DMS 273 (cell line): Measurements from ENCODE around the gene STK38.
"Not testable (repeated sequence)": the region's sequence is repeated elsewhere in the genome, so short reads cannot be mapped to it uniquely, and the experiment has no call there.

Experiments
- DNase-seq: peaks from one replicate; lab custom pipeline; 2025; ENCODE audit not compliant: unreplicated experiment; lab: John Stamatoyannopoulos, UW

STK38 gene

DNA sequence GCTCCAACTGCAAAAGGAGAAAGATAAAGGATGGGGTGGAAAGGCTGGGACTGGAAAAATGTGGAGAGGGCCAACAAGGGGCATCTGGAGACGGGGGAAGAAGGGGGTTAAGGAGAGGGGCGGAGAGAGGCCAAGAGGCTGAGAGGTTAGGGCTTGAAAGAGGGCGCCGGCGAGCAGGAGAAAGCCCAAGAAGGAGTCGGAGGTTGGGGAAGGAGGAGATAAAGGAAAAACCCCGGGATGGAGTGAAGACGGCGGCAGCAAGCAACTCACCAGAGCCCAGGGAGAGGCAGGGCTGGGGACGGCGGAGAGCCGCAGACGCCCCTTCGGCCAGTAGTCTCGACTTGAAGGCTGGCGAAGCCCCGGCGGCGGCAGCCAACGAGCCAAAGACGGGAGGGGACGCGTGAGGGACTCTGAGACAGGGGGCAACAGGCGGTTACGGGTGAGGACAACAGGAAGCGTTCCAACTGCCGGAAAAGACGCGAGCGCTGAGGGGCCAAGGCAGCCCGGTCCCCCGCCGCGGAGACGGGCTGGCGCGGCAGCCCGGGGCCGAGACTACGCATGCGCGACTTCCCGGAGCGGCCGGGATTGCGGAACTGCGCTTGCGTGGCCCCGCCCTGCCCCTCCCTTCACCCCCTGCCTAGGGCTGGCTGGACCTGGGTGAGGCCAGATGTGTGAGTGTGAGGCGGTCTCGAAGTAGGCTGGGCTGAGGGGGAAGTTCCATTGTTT is at the start of gene STK38:
Gene STK38 (minus strand): TSS at position 560 of the 726 bp plus-strand sequence. CDS start 7,277 bp downstream, outside the sequence.
- DNase-seq = peak; percentile 95

DNA sequence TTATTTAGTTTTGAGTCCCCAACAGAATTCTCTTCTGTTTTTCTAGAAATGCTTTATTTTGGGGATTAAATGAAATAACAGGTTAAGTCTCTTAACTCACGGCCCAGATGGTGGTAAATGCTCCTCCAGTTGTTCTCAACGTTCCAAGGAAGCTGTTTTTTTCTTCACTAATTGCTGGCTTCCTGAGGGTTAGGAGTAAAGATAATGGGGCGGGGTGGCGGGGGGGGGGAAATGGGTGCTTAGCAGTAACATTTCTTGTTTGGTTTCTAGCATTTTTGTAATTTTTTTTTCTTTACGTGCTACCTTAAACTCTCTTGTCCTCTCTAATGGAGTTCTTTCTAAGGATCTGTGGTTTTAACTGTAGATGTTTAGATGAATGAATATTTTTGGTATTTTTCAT is 49.1 kb upstream of the STK38 start:
- peak; percentile 39 for DNase-seq

DNA sequence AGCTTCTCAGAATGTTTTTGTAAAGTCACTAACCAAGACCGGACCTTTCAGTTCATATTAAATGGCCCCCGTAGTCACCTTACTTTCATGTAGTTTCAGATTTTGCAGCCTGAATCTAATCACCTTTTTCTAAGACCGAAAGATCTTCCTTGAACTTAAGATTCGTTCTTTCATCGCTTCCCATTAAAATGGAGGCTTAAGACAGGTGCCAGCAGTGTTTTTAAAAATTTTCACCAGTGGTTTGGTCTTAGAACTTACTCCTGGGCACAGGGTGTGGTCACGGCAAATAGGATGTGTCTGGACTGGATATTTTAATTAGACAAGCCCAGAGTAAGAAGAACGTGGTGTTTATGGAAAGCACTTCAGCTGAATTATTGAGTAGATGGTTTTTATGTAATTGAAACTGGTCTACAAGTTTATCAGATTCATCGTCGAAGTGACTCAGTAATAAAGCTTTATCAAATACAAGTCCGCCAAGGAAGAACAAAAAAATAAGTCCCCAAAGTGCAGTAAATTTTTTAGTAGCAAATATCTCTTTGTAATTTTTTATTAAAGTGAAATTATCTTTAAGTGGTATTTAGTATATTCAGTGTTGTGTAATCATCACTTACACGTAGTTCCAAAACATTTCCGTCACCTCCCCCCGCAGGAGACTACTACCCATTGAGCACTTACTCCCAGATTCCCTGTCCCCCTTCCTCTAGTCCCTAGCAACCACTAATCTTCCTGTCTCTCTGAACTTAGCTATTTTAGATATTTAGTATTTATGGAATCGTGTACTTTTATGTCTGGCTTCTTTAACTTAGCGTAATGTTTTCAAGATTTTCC is 47.8 kb upstream of the STK38 start:
- DNase-seq = peak; percentile 68

DNA sequence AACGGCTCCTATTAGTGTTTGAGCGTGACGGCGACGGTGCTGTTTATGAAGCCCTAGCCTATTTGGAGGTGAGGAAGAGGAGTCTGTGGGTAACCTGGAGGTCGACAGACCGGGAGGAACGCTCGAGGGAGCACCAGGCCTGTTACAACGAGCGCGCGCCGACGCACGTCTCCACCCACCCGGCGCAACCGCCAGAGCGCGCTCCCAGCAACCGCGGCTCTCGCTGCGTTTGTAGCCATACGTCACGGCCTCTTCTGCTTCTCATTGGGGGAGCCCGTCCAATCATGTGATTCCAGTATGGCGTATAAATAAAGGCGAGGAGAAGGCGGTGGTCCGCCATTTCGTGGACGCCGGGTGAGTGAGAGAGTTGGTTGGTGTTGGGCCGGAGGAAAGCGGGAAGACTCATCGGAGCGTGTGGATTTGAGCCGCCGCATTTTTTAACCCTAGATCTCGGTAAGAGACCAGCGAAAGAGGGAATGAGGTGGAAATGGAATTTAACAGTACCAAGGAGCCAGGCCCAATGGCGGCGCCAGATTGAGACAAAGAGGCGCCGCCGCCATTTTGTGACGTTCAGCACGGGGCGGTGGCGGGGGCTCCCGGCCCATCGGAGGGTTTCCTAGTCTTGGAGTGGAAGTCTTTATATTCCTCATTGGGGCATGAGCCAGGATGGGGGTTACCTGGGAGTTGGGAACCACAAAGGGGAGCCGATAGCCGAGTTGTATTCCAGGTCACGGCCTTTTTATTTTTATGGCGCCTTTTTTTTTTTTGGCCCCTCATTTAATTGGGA is 46.9 kb upstream of the STK38 start, which contains the start of gene SRSF3:
Gene SRSF3 (plus strand): TSS at position 334 of the 787 bp plus-strand sequence. CDS start 2,401 bp downstream, outside the sequence.
- peak; percentile 99 for DNase-seq

DNA sequence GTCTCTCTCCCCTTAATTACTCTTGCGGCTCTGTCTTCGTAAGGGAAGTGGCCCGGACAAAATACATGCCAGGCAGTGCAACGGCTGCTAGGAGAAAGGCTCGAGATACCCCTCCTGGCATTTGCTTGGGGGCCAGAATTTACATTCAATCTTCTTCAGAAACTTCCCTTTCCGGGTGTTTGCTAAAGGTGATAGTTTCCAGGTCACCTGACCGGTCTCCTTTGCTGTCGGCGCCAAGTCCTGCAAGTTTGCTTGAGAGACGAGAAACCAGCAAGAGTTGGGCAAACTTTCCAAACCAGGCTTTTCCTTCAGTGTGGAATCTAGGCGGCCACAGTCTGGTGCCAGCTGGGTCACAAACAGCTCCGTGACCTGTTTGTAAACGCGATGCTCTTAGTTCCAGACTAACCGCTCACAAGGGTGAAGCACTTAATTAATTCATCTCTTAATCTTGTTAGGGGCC is 46.3 kb upstream of the STK38 start:
- peak; percentile 91 for DNase-seq

DNA sequence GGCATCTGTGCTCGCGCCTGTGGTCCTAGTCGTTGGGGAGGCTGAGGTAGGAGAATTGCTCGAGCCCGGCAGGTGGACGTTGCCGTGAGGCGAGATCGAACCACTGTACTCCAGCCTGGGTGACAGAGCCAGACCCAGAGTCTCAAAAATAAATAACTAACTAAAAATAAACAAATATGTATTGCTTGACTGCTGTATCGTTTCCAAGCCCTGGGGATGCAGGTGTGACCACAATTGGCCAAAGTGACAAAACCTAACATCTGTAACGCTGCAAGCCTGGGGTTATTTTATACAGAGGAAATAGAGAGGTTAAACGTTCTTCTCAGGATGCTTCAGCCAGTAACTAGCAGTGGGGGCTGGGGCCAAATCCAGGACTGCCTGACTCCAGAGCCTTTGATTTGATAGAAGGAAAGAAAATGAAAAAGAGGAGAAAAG is 45.0 kb upstream of the STK38 start:
- DNase-seq = no peak

DNA sequence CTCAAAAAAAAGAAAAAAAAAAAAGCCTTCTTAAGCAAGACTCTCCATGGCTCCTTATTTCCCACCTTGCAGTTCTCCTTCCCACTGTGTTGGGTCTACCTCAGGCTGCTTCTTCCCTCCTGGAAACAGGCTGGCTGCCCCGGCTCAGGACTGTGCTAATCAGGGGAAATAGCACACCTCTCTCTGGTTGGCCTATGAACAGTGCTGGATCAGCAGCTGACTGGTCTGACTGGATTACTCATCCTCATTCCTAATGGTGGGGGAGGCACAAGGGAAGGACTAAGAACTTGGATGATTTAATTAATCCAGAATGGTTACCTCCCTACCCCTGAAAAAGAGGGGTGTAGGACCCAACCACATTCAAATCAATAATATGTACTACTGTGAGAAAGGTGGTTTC is 43.0 kb upstream of the STK38 start:
- no peak for DNase-seq

DNA sequence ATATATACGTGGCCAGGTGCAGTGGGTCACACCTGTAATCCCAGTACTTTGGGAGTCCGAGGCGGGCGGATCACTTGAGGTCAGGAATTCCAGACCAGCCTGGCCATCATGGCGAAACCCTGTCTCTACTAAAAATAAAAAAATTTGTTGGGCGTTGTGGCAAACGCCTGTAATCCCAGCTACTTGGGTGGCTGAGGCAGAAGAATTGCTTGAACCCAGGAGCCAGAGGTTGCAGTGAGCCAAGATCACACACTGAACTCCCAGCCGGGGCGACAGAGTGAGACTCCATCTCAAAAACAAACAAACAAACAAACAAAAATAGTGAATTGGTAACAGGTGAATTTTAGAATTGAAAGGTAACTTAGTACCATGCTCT is 41.7 kb upstream of the STK38 start:
- DNase-seq = not testable (repeated sequence)

DNA sequence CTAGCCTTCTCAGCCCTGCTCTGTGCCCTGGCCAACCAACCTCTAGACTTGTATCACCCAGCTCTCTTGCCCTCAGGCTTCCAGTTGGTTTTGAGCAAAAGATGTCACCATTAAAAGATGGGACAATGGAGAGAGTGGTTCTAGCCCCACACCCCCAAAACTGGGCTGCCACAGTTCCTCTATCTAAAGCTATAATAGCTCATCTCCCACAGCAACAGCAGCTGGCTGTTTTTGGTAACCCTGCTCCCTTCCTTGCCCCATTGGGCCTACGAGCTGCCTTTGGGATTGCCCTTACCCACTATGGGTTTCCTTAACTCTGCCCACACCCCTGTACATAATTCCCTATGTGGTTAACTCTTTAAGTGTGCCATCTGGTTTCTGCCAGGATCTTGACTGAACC is 39.3 kb upstream of the STK38 start:
- DNase-seq = peak; percentile 36

DNA sequence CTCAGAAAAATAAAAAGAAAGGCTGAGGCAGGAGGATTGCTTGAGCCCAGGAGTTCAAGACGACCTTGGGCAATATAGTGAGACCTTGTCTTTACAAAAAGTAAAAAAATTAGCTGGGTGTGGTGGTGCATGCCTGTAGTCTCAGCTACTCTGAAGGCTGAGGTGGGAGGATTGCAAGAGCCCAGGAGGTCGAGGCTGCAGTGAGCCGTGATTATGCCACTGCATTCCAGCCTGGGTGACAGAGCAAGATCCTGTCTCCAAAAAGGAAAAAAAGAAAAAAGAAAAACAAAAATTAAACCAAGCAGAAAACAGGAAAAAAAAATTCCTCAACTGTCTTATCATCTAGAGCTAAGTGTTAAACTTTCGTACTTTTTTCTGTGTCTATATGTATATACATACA is 34.4 kb upstream of the STK38 start:
- DNase-seq = no peak

DNA sequence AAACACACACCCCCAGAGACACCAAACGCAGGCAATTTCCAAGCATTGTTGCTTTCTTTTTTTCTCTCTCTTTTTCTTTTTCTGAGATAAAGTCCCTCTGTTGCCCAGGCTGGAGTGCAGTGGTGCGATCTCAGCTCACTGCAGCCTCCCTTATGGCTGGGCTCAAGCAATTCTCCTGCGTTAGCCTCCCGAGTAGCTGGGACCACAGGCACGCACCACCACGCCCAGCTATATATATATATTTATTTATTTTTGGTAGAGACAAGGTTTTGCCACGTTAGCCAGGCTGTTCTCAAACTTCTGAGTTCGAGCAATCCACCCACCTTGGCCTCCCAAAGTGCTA is 32.9 kb upstream of the STK38 start:
- no peak for DNase-seq

DNA sequence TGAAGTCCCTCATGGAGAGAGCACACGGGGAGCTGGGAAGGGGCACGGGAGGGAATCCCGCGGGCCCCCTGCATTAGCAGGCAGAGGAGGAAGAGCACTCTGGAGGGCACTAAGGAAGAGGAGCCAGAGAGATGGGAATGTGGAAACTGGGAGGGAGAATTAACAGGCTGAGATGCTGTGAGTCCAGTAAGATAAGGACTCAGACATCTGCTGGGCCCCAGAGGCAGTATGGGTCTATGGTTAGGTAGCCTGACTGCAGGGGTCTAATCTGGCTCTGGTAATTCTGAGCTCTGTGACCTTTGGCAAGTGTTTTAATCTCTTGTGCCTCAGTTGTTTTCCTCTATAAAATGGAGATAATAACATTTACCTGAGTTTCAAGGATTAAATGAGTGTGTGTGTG is 31.2 kb upstream of the STK38 start:
- DNase-seq = no peak

DNA sequence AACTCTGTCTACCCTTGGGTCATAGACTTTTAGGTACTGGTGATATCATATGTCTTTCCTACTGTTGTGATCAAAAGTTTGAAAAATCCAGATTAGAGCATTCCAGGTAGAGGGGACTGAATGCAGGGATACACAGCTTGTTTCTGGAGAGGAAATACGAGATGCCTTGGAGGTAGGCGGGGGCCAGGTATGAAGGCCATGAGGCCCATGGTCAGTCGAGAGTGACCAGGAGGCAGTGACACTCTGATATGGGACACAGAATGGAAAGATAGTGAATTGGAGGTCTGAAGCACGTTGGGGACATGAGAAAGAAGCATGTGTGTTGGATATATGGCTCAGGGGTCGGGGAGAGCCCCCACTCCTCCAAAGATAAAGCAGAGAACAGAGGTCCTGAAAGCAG is 30.8 kb upstream of the STK38 start:
- DNase-seq = no peak

DNA sequence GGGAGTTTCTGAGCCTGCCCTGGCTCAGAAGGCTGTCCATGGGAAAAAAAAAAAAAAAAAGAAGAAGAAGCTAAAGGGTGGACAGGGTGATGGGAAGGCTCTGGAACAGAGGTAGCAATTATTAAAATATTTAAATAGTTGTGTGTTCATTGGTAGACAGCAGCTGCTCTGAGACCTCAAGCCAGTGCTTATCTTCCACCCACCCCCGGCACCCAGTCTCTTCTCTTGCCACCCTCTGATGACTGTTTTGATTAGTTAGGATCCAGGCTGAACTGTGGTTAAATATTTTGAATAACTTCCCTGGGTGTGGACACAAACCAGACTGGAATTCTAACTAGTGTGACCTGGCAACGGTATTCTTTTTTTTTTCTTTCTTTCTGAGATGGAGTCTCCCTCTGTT is 30.0 kb upstream of the STK38 start:
- no peak for DNase-seq

DNA sequence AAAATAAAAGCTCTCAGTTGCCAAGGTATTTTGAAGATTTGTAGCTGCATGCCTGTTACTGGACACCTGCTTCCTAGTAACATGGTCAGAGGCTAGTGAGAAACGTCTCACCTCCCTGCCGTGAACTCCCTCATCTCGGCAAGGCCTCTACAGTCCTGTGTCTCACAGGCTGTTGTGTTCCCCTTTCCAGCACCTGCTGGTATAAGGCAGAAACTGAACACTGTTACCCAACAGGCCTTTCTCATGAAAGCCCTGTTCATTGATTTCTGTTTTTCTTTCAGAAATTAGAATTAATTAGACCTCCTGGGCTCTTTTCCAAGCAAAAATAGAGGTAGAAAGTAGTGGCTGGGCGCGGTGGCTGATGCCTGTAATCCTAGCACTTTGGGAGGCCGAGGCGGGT is 29.3 kb upstream of the STK38 start:
- DNase-seq = no peak

DNA sequence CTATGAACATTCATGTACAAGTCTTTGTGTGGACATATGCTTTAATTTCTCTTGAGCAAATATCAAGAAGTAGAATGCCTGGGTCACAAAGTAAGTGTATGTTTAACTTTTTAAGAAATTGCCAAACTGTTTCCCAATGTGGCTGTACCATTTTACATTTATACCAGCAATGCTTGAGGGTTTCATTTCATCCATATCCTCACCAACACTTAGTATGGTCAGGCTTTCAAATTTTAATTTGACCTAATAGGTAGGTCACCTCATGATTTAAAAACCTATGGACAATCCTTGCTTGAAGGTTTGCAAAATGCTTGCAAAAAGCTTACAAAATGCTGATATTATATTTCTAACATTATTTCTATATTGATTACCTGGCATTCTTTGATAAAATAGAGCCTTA is 27.4 kb upstream of the STK38 start:
- DNase-seq = no peak

DNA sequence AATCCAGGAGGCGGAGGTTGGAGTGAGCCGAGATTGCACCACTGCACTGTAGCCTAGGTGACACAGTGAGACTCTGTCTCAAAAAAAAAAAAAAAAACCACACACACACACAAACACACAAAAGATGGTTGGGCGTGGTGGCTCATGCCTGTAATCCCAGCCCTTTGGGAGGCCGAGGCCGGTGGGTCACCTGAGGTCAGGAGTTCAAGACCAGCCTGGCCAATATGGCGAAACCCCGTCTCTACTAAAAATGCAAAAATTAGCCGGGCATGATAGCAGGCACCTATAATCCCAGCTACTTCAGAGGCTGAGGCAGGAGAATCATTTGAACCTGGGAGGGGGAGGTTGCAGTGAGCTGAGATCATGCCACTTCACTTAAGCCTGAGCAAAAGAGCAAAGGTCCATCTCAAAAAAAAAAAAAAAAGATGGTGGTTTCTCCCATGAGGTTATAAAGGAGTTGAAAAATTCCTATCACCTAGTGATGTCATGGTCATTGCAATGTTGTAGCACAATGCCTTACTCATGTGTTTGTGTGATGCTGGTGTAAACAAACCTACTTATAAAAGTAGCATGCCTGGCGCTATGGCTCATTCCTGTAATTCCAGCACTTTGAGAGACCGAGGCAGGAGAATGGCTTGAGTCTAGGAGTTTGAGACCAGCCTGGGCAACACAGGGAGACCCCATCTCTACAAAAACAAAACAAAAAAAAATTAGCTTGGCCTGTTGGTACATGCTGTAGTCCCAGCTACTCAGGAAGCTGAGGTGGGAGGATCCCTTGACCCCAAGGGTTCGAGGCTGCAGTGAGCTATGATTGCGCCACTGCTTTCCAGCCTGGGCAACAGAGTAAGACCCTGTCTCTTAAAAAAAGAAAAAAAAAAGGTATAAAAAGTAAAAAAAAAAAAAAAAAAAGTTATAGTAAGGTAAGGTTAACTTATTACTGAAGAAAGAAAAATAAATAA is 25.4 kb upstream of the STK38 start:
- DNase-seq = not testable (repeated sequence)

DNA sequence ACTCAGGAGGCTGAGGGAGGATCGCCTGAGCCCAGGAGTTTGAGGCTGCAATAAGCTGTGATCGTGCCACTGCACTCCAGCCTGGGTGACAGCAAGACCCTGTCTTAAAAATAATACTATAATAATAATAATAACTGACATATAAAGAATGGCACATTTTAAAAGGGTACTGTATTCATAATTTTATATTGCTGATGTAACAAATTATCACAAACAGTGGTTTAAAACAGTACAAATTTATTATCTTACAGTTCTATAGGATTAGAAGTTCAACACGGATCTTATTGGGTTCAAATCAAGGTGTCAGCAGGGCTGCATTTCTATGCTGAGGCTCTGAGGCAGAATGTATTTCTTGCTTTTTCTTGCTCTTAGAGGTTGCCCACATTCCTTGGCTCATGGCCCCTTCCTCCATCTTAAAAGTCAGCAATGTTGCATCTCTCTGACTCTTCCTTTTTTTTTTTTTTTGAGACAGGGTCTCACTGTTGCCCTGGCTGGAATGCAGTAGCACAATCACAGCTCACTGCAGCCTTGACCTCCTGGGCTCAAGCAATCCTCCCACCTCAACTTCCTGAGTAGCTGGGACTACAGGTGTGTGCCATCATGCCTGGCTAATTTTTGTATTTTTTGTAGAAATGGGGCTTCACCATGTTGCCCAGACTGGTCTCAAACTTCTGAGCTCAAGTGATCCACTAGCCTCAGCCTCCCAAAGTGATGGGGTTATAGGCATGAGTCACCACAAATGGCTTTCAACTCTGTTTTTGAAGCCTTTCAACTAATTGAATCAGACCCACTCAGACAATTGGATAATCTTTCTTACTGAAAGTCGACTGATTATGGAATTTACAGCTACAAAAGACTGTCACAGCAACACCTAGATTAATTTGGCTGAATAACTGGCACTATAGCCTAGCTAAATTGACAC is 24.1 kb upstream of the STK38 start:
- DNase-seq = no peak

DNA sequence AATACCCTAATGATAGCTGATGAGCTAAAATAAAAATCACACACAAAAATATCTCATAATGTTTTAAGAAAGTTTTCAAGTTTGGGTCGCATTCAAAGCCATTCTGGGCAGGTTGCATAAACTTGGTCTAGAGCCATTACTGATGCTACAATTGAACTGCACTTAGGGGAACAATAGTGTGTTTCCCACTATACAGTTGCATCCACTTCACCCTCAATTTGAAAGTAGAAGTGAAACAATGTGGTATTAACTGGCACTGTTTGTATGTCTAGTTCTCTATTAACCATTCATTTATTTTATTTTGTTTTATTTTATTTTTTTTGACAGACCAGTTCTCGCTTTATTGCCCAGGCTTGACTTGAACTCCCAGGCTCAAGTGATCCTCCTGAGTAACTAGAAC is 23.0 kb upstream of the STK38 start:
- DNase-seq = no peak
